ENCODE measurements around the gene C11orf21.

Gene C11orf21

GRCh38 chr11:2264366-2265053, 37.2 kb downstream of the C11orf21 start:
- no peaks in the 10 kb centered on the region for H3K79me2 ChIP-seq
- H3K9me3 ChIP-seq (ENCODE audit: control insufficient read depth, low read length): no peaks in the 10 kb centered on the region
- H3K27ac ChIP-seq: no peak overlapping the region
- no peak overlapping the region for H3K4me2 ChIP-seq (ENCODE audit: low read length)
- TF ChIP-seq, protein P1, sequence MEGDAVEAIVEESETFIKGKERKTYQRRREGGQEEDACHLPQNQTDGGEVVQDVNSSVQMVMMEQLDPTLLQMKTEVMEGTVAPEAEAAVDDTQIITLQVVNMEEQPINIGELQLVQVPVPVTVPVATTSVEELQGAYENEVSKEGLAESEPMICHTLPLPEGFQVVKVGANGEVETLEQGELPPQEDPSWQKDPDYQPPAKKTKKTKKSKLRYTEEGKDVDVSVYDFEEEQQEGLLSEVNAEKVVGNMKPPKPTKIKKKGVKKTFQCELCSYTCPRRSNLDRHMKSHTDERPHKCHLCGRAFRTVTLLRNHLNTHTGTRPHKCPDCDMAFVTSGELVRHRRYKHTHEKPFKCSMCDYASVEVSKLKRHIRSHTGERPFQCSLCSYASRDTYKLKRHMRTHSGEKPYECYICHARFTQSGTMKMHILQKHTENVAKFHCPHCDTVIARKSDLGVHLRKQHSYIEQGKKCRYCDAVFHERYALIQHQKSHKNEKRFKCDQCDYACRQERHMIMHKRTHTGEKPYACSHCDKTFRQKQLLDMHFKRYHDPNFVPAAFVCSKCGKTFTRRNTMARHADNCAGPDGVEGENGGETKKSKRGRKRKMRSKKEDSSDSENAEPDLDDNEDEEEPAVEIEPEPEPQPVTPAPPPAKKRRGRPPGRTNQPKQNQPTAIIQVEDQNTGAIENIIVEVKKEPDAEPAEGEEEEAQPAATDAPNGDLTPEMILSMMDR (IDR thresholded peaks at IDR 0.05): no peak
- H3K9ac ChIP-seq: no peak overlapping the region
- H3K4me1 ChIP-seq: no peaks in the 10 kb centered on the region
- no peaks in the 10 kb centered on the region for H3K27me3 ChIP-seq (ENCODE audit: control insufficient read depth, insufficient read depth, low read length)
- H2AFZ ChIP-seq: no peak overlapping the region
- H3K36me3 ChIP-seq (ENCODE audit: control insufficient read depth, insufficient read depth, low read length): no peaks in the 10 kb centered on the region
- H3K4me3 ChIP-seq (ENCODE audit: low read depth, low read length): no peak overlapping the region

- no peaks in the 10 kb centered on the region for H3K36me3 ChIP-seq (ENCODE audit: control insufficient read depth, insufficient read depth, low read length)
- H3K79me2 ChIP-seq: no peaks in the 10 kb centered on the region
- no peak overlapping the region for H3K9ac ChIP-seq
- H3K4me1 ChIP-seq: no peaks in the 10 kb centered on the region
- no peaks in the 10 kb centered on the region for H3K27me3 ChIP-seq (ENCODE audit: control insufficient read depth, insufficient read depth, low read length)
- no peak overlapping the region for H3K4me2 ChIP-seq (ENCODE audit: low read length)
- H3K27ac ChIP-seq: no peak overlapping the region
- TF ChIP-seq, protein P1 (IDR thresholded peaks at IDR 0.05): no peak
- no peaks in the 10 kb centered on the region for H3K9me3 ChIP-seq (ENCODE audit: control insufficient read depth, low read length)
- no peak overlapping the region for H3K4me3 ChIP-seq (ENCODE audit: low read depth, low read length)
- H2AFZ ChIP-seq: no peak overlapping the region
Measured at GRCh38 chr11:2263724-2264360, 37.9 kb downstream of the C11orf21 start.

DNA sequence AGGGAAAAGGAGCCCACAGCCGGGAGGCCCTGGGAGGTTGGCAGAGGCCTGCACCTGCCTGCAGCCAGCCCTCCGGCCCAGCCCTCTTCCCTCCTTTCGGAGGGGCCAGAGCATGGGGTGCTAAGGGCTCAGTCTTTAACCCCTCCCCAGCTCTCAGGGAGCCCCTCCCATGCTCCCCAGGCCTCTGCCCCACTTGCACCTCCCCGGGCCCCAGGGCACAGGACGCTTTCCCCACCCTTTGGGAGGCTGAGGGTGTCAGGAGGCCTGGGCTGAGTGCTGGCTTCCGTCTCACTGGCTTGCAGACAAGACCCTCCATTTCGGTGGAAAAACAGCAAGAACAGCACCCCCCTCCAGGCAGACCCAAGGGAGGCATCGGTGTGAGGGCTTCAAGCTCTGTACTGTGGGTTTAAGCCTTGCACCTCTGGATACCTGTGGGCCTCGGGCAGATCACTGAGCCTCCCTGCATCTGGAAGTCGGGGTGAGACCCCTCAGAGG, 38.6 kb downstream of the C11orf21 start:
- H3K9me3 ChIP-seq (ENCODE audit: control insufficient read depth, low read length): no peaks in the 10 kb centered on the region
- H3K4me3 ChIP-seq (ENCODE audit: low read depth, low read length): no peak overlapping the region
- no peak overlapping the region for H3K9ac ChIP-seq
- H3K4me1 ChIP-seq: no peaks in the 10 kb centered on the region
- no peaks in the 10 kb centered on the region for H3K36me3 ChIP-seq (ENCODE audit: control insufficient read depth, insufficient read depth, low read length)
- H3K27ac ChIP-seq: no peak overlapping the region
- TF ChIP-seq, protein P1 (IDR thresholded peaks at IDR 0.05): no peak
- H3K4me2 ChIP-seq (ENCODE audit: low read length): no peak overlapping the region
- H2AFZ ChIP-seq: no peak overlapping the region
- no peaks in the 10 kb centered on the region for H3K27me3 ChIP-seq (ENCODE audit: control insufficient read depth, insufficient read depth, low read length)
- H3K79me2 ChIP-seq: no peaks in the 10 kb centered on the region

DNA sequence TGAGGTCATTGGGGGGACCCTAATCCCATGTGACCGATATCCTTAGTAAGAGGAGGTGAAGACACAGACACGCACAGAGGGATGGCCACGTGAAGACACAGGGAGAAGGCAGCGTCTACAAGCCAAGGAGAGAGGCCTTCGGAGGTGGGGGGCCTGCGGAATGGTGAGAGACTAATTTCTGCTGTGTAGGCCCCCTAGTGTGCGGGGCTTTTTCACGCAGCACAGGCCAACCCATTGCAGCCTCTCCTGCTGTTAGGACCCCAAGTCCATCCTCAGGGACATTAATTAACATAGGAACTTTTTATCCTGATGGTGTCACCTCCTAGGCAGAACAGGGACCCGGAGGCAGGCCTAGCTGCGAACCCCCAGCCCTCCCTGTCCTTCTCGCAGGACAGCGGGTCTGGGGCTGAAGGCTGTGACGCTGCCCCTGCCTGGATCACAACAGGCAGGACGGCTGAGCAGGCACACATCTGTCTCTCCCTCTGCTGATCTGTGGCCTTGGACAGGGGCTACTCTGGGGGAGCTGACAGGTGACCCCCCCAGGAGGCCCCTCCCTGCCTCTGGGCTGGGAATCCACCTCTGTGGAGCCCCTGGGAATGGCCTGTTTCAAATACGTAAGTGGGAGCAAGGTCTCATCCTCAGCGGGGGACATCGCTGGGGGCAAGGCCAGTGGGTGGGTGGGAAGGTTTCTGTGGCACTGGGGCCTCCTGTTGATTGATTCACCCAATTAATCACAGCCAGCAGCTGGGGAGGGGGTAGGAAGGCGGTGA, 39.2 kb downstream of the C11orf21 start:
- H3K9me3 ChIP-seq (ENCODE audit: control insufficient read depth, low read length): no peaks in the 10 kb centered on the region
- TF ChIP-seq, protein P1 (IDR thresholded peaks at IDR 0.05): no peak
- no peaks in the 10 kb centered on the region for H3K4me1 ChIP-seq
- no peak overlapping the region for H3K9ac ChIP-seq
- no peak overlapping the region for H3K4me2 ChIP-seq (ENCODE audit: low read length)
- no peaks in the 10 kb centered on the region for H3K27me3 ChIP-seq (ENCODE audit: control insufficient read depth, insufficient read depth, low read length)
- H3K36me3 ChIP-seq (ENCODE audit: control insufficient read depth, insufficient read depth, low read length): no peaks in the 10 kb centered on the region
- H3K27ac ChIP-seq: no peak overlapping the region
- H2AFZ ChIP-seq: no peak overlapping the region
- no peaks in the 10 kb centered on the region for H3K79me2 ChIP-seq
- H3K4me3 ChIP-seq (ENCODE audit: low read depth, low read length): no peak overlapping the region
